NOMO-1 (cell line): ENCODE data around the gene WFDC2.

Experiments used
- DNase-seq, 2 experiments: peaks; one replicate each; lab custom pipeline; 2025; ENCODE audit not compliant: unreplicated experiment in 2 of 2; lab: John Stamatoyannopoulos, UW

Gene WFDC2

GRCh38 chr20:45489083-45489531 is 19.6 kb downstream of the WFDC2 start:
- no peak for DNase-seq

GRCh38 chr20:45495501-45495941 is 26.0 kb downstream of the WFDC2 start:
- peak; percentile 87 to 92 for DNase-seq

- no peak for DNase-seq
These were observed 26.6 kb downstream of the WFDC2 start for GRCh38 chr20:45496166-45496565.

- DNase-seq, result no peak
These were observed 28.5 kb downstream of the WFDC2 start for GRCh38 chr20:45497971-45498494.

GRCh38 chr20:45500022-45500421 is 30.5 kb downstream of the WFDC2 start:
- no peak for DNase-seq

- no peak for DNase-seq
These were observed 32.0 kb downstream of the WFDC2 start for GRCh38 chr20:45501600-45501999.

GRCh38 chr20:45502561-45502960 is 33.0 kb downstream of the WFDC2 start:
- DNase-seq, result no peak

GRCh38 chr20:45503403-45503802 is 33.9 kb downstream of the WFDC2 start:
- DNase-seq, result no peak

- no peak for DNase-seq
These were observed 36.8 kb downstream of the WFDC2 start for GRCh38 chr20:45506398-45506797.

GRCh38 chr20:45507011-45507820 is 37.7 kb downstream of the WFDC2 start:
- DNase-seq, result no peak

- DNase-seq, result no peak
These were observed 38.7 kb downstream of the WFDC2 start for GRCh38 chr20:45508068-45508886.

GRCh38 chr20:45509091-45509490 is 39.5 kb downstream of the WFDC2 start:
- no peak for DNase-seq

GRCh38 chr20:45510242-45510862 is 40.8 kb downstream of the WFDC2 start:
- no peak for DNase-seq

GRCh38 chr20:45515147-45515913 is 45.8 kb downstream of the WFDC2 start, which contains the start of gene SPINT3:
TSS of gene SPINT3 (minus strand) at chr20:45515622. CDS start at chr20:45515608, 14 bp downstream.
- DNase-seq, result no peak

GRCh38 chr20:45518282-45518681 is 48.7 kb downstream of the WFDC2 start:
- DNase-seq, result no peak

GRCh38 chr20:45523821-45524220 is 54.3 kb downstream of the WFDC2 start:
- peak in 1 of 2 experiments; percentile 66 for DNase-seq

GRCh38 chr20:45527294-45527693 is 57.7 kb downstream of the WFDC2 start:
- DNase-seq, result no peak
